ENCODE results near the gene TXNRD2.
"Not testable (repeated sequence)": the region's sequence is repeated elsewhere in the genome, so short reads cannot be mapped to it uniquely, and the experiment has no call there.

Gene TXNRD2

GRCh38 chr22:19841641-19842392 lies 99.8 kb downstream of the TXNRD2 start:
- TF ChIP-seq CTCF (IDR thresholded peaks at IDR 0.05), result no peak
- H3K4me3 ChIP-seq, result no peak overlapping the region
- no peak for DNase-seq (ENCODE audit: low spot score)
- no peak overlapping the region for H3K27ac ChIP-seq

GRCh38 chr22:19840955-19841640 lies 100.5 kb downstream of the TXNRD2 start:
- H3K4me3 ChIP-seq, result no peak overlapping the region
- no peak for DNase-seq (ENCODE audit: low spot score)
- TF ChIP-seq CTCF (IDR thresholded peaks at IDR 0.05), result no peak
- no peak overlapping the region for H3K27ac ChIP-seq

GRCh38 chr22:19840059-19840458 lies 101.6 kb downstream of the TXNRD2 start:
- no peak overlapping the region for H3K27ac ChIP-seq
- DNase-seq (ENCODE audit: low spot score), result no peak
- no peak overlapping the region for H3K4me3 ChIP-seq
- no peak for TF ChIP-seq CTCF (IDR thresholded peaks at IDR 0.05)

GRCh38 chr22:19837915-19838314 lies 103.7 kb downstream of the TXNRD2 start:
- H3K27ac ChIP-seq, result no peak overlapping the region
- no peak for DNase-seq (ENCODE audit: low spot score)
- no peak overlapping the region for H3K4me3 ChIP-seq
- TF ChIP-seq CTCF (IDR thresholded peaks at IDR 0.05), result no peak

- Histone ChIP-seq H3K27ac (no peak overlapping the region), H3K4me3 (no peak overlapping the region)
- DNase-seq (ENCODE audit: low spot score), result no peak
- TF ChIP-seq CTCF (IDR thresholded peaks at IDR 0.05), result no peak
Observed at GRCh38 chr22:19836512-19836911, 105.1 kb downstream of the TXNRD2 start.

- Histone ChIP-seq H3K4me3 (no peak overlapping the region), H3K27ac (no peak overlapping the region)
- DNase-seq (ENCODE audit: low spot score), result no peak
- TF ChIP-seq CTCF (IDR thresholded peaks at IDR 0.05), result no peak
Observed at GRCh38 chr22:19834599-19834998, 107.0 kb downstream of the TXNRD2 start.

- not testable (repeated sequence) for H3K4me3 ChIP-seq; DNase-seq (ENCODE audit: low spot score); H3K27ac ChIP-seq
Observed at GRCh38 chr22:19833327-19833726, 108.3 kb downstream of the TXNRD2 start.

Measured in coronary artery (tissue), 2 donors.